GM12892 (cell line): ENCODE measurements around the gene ATXN10.
"Not testable (repeated sequence)": the region's sequence is repeated elsewhere in the genome, so short reads cannot be mapped to it uniquely, and the experiment has no call there.

Source experiments
- DNase-seq: peaks from one replicate; pipeline ENCODE4 v3.0.0; 2011; ENCODE audit not compliant: insufficient read length
- FAIRE-seq: peaks from 2 replicates; lab custom pipeline; 2011; peaks lifted over from hg19 to GRCh38; lab: Jason Lieb, UNC
- POLR2A ChIP-seq: IDR thresholded peaks from 2 replicates; pipeline ENCODE4 v1.6.1; 2011; ENCODE audit warnings: low read depth, low read length, control low read depth
- POLR2AphosphoS5 ChIP-seq: IDR thresholded peaks from 2 replicates; pipeline ENCODE4 v1.6.1; 2011; ENCODE audit warnings: low read depth, low read length, control low read depth
- TAF1 ChIP-seq: IDR thresholded peaks from 2 replicates; pipeline ENCODE4 v1.6.1; 2011; ENCODE audit warnings: low read depth, mild to moderate bottlenecking, control low read depth, low read length, borderline replicate concordance

ATXN10 gene

DNA sequence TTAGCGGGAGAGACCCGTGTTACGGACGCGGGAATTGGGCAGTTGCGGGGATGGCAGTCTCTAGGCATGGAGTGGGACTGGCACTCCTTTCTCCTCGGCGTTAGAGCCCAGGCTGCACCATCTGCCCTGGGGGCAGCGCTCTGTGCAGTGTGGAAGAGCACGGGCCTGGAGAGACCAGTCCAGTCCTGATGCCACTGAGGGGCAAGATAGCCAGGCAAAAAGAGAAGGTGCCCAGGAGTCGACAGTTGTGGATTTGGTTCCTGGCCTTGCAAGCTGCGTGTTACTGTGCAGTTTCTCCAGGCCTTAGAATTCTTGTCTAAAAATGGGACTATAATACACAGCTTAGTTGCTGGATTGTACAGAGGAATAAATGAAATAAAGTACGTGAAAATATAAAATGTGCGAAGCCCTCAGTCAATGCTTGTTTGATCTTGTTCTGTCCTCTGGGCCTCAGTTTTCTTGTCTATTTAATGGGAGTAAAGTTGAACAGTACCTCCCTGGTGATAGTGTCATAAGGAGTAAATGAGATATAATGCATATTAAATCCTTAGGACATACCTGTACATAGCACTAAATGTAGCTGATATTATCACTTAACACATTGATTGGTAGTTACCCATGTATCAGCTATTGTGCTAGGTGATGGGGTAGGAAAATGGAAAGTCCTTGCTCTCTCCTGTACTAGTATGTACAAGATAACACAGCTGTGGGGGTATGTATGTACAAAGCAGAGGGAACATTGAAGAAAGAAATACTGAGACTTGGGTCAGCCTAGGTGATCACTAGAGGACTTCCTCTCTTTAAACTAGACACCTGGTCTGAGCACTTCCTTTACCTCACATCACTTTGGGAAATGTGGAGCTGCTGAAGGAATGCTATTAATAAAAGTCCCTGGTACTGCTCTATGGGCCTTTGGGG lies 1.2 kb downstream of the ATXN10 start:
- FAIRE-seq (peak; percentile 54), DNase-seq (no peak)
- no peak for TF ChIP-seq TAF1
- no peak for TF ChIP-seq POLR2A
- TF ChIP-seq POLR2AphosphoS5 = no peak

DNA sequence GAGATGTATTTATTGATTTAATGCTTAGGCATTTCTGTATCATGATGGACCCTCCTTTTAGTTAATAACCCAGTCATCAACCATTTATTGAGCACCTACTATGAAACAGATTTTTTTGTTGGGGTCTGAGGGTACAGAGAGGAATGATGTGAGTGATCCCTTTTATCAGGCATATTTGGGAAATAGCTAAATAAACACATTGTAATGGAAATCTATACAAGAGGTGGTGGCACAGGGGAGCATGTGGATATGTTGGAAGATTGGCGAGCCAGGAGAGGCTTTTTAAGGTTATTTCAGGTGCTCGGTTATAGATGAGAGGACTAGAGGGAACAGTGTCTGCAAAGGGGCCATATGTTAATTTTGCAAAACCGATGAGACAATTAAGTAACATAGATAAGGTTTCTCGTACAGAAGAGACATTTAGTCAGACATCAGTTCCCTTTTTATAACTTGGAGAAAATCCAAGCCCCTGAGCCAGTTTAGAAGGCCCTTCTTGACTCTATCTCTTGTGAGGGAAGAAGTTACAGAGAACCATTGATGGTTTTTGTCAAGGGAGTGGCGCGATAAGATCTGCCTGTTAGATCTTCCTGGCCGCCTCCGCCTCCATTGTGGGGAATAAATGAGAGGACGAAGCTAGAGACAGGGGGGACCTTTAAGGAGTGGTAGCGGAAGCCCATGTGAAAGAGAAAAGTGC lies 2.0 kb downstream of the ATXN10 start:
- FAIRE-seq (no peak), DNase-seq (no peak)
- TF ChIP-seq POLR2AphosphoS5 (no peak), POLR2A (no peak), TAF1 (no peak)

DNA sequence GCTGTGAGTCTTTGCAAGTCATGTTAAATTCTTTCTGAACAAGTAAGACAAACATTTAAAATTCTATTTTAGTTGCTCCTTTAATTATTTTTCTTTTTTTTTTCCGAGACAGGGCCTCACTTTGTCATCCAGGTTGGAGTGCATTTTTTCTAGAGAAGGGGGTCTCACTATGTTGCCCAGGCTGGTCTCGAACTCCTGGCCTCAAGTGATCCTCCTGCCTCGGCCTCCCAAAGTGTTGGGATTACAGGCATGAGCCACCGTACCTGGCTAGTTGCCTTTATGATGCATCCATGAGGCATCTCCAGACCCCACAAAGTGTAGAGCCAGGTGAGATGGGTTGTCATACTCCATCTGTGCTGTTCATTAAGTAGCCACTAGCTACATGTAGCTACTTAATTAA lies 4.4 kb downstream of the ATXN10 start:
- no peak for FAIRE-seq
- no peak for TF ChIP-seq TAF1
- TF ChIP-seq POLR2A = no peak
- no peak for TF ChIP-seq POLR2AphosphoS5
- no peak for DNase-seq

DNA sequence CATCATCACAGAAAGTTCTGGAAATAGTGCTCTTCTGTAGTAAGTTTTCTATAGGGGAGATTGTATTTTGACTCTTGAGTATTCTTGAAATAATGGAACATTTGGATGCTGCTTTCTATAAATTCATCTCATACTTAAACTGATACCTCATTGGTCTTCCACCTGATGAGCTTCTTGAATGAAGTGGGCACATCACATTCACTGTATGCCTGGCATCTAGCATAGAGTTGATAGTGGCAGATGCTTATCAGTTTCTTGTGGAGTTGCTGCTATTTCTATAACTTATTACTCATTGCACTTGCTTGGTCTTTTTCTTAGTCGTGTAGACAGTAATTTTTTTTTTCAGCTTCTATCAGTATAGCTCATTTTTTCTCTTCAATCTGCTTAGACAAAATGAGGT lies 5.4 kb downstream of the ATXN10 start:
- TF ChIP-seq POLR2AphosphoS5 = no peak
- TF ChIP-seq POLR2A = no peak
- TF ChIP-seq TAF1 = no peak
- DNase-seq = no peak
- FAIRE-seq = peak; percentile 48

DNA sequence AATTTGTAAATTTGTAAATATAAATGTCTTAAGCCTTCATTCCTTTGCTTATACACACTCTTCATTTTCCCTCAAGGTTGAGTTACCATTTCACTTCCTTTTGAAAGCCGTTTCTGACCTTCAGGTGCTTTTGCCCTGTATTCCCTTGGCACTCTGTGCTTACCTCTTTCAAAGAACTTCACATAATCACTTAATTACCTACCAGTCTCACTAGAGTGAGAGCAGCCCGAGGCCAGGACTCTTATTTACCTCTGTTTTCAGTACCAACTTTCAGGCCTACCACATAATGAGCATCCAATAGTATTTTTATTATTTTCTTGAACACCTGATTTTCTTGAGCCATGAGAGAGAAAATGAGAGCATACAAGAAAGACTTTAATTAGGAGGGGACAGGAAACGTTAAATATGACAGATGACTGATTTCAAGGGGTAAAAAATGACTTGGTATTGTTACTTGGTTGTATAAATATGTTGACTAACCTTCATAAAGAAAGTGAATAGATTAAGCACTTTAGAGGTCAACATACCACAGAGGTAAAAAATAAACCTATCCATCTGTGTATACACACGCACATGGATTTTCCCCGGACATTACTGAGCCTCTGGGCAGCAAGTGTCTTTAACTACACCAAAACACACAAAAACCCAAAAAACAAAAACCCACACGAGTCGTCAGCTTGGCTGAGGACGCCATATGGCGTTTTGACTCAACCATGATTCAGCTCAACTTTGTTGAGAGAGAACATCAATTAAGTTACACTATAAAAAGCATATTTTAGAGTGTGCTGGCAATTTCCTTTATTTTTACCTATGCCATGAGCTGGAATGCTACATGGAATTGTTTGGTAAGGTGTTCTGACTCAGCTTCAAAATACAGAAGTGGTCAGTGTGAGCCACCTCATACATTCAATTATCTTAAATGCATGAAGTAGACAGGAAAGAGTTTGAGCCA lies 7.6 kb downstream of the ATXN10 start:
- DNase-seq (no peak), FAIRE-seq (peak; percentile 67)
- TF ChIP-seq TAF1 = no peak
- TF ChIP-seq POLR2AphosphoS5 = 0 out of 2 replicates have a peak, but pooled peaks have one; percentile 18
- no peak for TF ChIP-seq POLR2A

DNA sequence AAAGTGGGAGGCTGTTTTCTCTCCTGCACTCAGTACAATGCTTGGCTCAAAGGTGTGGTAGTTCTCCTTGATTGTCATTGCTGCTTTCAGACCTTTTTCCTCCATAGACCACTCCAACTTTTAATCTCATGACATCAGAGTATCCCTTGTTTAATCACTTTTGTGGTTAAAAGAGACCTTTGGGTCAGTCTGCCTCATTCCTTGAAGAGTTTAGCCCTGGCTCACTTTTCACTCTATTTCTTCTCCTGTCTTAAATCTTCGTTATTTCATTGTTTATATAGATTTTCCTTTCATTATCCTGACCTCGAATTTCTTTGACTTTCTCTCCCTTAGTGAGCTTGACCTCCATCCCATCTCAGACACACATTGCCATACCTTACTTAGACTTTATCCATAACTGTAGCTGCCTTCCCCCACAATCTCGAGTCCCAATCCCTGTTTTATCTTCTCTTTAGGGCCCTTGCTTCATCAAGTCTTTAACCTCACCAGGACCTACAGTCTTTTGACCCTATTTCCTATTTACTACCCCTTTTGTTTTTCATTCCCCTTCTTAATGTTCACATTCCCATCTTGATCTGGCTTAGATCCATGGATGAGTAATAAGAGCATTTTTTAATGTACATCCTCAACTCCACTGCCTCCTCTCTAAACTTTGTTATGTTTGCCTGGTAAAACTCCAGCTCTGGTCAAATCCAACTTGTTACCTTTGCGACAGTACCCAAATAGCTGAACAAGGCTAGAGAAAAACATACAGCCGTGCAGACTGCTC lies 9.5 kb downstream of the ATXN10 start:
- peak; percentile 56 for FAIRE-seq
- no peak for TF ChIP-seq POLR2A
- no peak for TF ChIP-seq POLR2AphosphoS5
- TF ChIP-seq TAF1 = no peak
- no peak for DNase-seq

DNA sequence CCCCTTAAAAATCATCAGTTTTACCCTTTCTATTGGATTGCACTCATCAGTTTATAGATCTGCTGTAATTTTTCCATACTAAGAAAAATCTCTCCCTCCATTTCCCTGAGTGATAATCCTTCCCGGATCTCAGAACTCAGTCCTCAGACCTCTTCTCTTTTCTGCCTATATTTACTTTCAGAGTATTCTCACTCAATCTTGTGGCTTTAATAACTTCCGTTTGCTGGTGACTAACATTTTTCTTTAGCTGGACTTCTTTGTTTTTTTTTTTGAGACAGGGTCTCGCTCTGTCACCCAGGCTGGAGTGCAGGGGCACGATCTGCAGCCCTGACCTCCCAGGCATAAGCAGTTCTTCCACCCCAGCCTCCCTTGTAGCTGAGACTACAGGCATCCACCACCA lies 10.4 kb downstream of the ATXN10 start:
- DNase-seq (no peak), FAIRE-seq (no peak)
- TF ChIP-seq POLR2AphosphoS5 (no peak), TAF1 (no peak), POLR2A (no peak)

DNA sequence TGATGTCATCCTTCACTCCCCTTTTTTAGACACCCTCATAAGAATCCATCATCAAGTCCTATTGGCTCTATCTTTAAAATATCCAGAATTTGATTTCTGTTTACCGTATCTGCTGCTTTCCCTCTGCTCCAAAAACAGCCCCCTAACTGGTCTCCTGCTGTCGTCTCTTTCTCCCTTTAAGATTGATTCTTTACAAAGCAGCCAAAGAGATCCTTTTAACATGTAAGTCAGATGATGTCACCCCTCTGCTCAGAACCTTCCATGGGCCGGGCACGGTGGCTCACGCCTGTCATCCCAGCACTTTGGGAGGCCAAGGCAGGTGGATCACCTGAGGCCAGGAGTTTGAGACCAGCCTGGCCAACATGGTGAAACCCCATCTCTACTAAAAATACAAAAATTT lies 11.1 kb downstream of the ATXN10 start:
- not testable (repeated sequence) for DNase-seq, FAIRE-seq

DNA sequence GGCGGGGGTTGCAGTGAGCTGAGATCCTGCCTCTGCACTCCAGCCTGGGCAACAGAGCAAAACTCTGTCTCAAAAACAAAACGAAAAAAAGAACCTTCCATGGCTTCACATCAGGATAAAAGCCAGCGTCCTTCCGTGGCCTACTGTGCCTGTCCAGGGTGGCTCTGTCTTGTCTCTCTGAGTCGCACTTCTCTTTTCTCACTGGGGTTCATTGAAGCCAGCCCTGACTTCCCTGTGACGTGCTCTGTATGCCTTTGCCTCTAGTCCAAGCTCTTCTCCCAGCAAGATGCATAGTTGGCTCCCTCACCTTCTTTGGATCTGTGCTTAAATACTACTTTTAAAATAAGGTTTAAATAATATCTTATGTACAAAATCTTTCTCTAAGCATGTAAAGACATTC lies 11.6 kb downstream of the ATXN10 start:
- no peak for TF ChIP-seq POLR2AphosphoS5
- no peak for TF ChIP-seq POLR2A
- no peak for TF ChIP-seq TAF1
- FAIRE-seq = no peak

DNA sequence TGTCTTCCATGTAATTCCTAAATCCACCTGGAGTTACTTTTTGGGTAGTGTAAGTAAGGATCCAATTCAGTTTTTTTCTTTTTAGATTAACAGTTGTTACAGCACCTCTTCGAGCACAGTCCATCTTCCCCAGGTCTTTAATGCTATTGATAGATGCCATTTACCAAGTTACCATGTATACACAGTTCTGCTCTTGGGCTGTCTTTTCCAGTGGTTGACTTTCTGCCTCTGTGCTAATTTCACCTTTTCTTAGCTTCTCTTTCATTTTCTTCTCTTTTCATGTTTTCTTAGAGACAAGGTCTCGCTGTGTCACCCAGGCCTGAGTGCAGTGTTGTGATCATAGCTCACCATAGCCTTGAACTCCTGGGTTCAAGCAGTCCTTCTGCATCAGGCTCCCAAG lies 12.0 kb downstream of the ATXN10 start:
- FAIRE-seq = no peak
- DNase-seq = no peak
- TF ChIP-seq POLR2AphosphoS5 (no peak), POLR2A (no peak), TAF1 (no peak)

More for the DNA sequence above, 11.6 kb downstream of the ATXN10 start:
- no peak for DNase-seq

DNA sequence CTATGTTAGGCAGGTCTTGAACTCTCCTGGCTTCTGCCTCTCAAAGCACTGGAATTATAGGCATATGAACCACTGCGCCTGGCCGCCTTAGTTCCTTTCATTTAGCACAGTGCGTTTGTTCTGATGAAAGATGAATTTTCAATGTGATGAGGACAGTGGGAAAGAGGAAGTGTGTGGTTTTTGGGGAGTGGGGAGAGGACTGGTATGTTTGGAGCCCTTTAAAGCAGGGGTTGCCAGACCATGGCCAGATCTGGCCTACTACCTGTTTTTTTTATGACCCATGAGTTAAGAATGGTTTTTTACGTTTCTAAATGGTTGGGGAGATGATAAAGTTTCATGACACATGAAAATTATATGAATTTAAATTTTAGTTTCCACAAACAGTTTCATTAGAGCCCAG lies 12.5 kb downstream of the ATXN10 start:
- peak; percentile 33 for FAIRE-seq
- TF ChIP-seq POLR2AphosphoS5 = no peak
- TF ChIP-seq POLR2A = no peak
- TF ChIP-seq TAF1 = no peak

More for the DNA sequence above, 12.5 kb downstream of the ATXN10 start:
- no peak for DNase-seq
